SK-N-SH treated with all-trans-retinoic acid at 6 μM for 48 hours (cell line): ENCODE data around the gene PDE1A.

Experiments used
- ATAC-seq: fragments of 200-7000 bp; cut with Tn5 transposase; 3 replicates; pipeline ENCODE4 v1.9.1; 2020; ENCODE audit warnings: mild to moderate bottlenecking, moderate library complexity
- ARNTL ChIP-seq: fragments of 450-650 bp; formaldehyde crosslinking; IDR thresholded peaks from 2 replicates; pipeline ENCODE4 v1.5.0; 2020; ENCODE audit warnings: low read depth, mild to moderate bottlenecking, moderate library complexity, borderline replicate concordance
- CREB5 ChIP-seq: fragments of 250-450 bp; sonication (Bioruptor Pico); IDR thresholded peaks from 2 replicates; pipeline ENCODE4 v1.5.1; 2020; ENCODE audit warnings: low read depth, mild to moderate bottlenecking, moderate library complexity
- CSRNP3 ChIP-seq: fragments of 250-450 bp; sonication (Bioruptor Pico); IDR thresholded peaks from 2 replicates; pipeline ENCODE4 v1.5.1; 2021; ENCODE audit warnings: mild to moderate bottlenecking, moderate library complexity
- ESRRG ChIP-seq: fragments of 250-450 bp; sonication (Bioruptor Pico); IDR thresholded peaks from 2 replicates; pipeline ENCODE4 v1.6.1; 2021; ENCODE audit warnings: mild to moderate bottlenecking
- GLIS3 ChIP-seq: fragments of 250-450 bp; sonication (Bioruptor Pico); IDR thresholded peaks from 2 replicates; pipeline ENCODE4 v1.5.0; 2020; ENCODE audit warnings: mild to moderate bottlenecking, moderate library complexity
- PATZ1 ChIP-seq: fragments of 250-450 bp; sonication (Bioruptor Pico); IDR thresholded peaks from 2 replicates; pipeline ENCODE4 v1.8.0; 2020; ENCODE audit warnings: mild to moderate bottlenecking, moderate library complexity, borderline replicate concordance
- POU6F1 ChIP-seq: fragments of 250-450 bp; sonication (Bioruptor Pico); IDR thresholded peaks from 2 replicates; pipeline ENCODE4 v1.8.0; 2021; ENCODE audit warnings: low read depth, mild to moderate bottlenecking, moderate library complexity, borderline replicate concordance
- PPARA ChIP-seq: fragments of 250-450 bp; sonication (Bioruptor Pico); IDR thresholded peaks from 2 replicates; pipeline ENCODE4 v1.5.0; 2020; ENCODE audit warnings: mild to moderate bottlenecking, borderline replicate concordance
- RARB ChIP-seq: fragments of 250-450 bp; sonication (Bioruptor Pico); IDR thresholded peaks from 2 replicates; pipeline ENCODE4 v1.8.0; 2021; ENCODE audit warnings: mild to moderate bottlenecking, moderate library complexity
- SNAI2 ChIP-seq: fragments of 250-450 bp; sonication (Bioruptor Pico); IDR thresholded peaks from 2 replicates; pipeline ENCODE4 v1.5.0; 2020; ENCODE audit warnings: mild to moderate bottlenecking, moderate library complexity
- TCF4 ChIP-seq: fragments of 250-450 bp; sonication (Bioruptor Pico); IDR thresholded peaks from 2 replicates; pipeline ENCODE4 v1.8.0; 2021; ENCODE audit warnings: mild to moderate bottlenecking, moderate library complexity, borderline replicate concordance
- TOX ChIP-seq: fragments of 250-450 bp; sonication (Bioruptor Pico); IDR thresholded peaks from 2 replicates; pipeline ENCODE4 v1.8.0; 2021; ENCODE audit warnings: mild to moderate bottlenecking, moderate library complexity, borderline replicate concordance
- TSHZ2 ChIP-seq: fragments of 250-450 bp; sonication (Bioruptor Pico); IDR thresholded peaks from 2 replicates; pipeline ENCODE4 v1.5.0; 2020; ENCODE audit warnings: mild to moderate bottlenecking, moderate library complexity
- ZC3H10 ChIP-seq: fragments of 250-450 bp; sonication (Bioruptor Pico); IDR thresholded peaks from 2 replicates; pipeline ENCODE4 v1.5.1; 2021; ENCODE audit warnings: mild to moderate bottlenecking, moderate library complexity
- ZFP3 ChIP-seq: fragments of 250-450 bp; sonication (Bioruptor Pico); IDR thresholded peaks from 2 replicates; pipeline ENCODE4 v1.5.0; 2020; ENCODE audit warnings: mild to moderate bottlenecking, moderate library complexity
- ZNF565 ChIP-seq: fragments of 450-650 bp; formaldehyde crosslinking; conservative IDR thresholded peaks from 2 replicates; pipeline ENCODE4 v1.5.0; 2020; ENCODE audit warnings: low read depth, mild to moderate bottlenecking, moderate library complexity
- ZNF70 ChIP-seq: fragments of 450-650 bp; formaldehyde crosslinking; IDR thresholded peaks from 2 replicates; pipeline ENCODE4 v1.5.0; 2020; ENCODE audit warnings: mild to moderate bottlenecking, moderate library complexity
- ZNF8 ChIP-seq: fragments of 450-650 bp; formaldehyde crosslinking; IDR thresholded peaks from 2 replicates; pipeline ENCODE4 v1.5.0; 2020; ENCODE audit warnings: mild to moderate bottlenecking, moderate library complexity

The PDE1A gene

GRCh38 chr2:182193291-182193690 lies 233.5 kb downstream of the PDE1A start (continued):
- TF ChIP-seq POU6F1 (CRISPR knock-in tag): no peak

GRCh38 chr2:182191061-182191460 lies 235.8 kb downstream of the PDE1A start:
- ATAC-seq: no peak
- TF ChIP-seq TSHZ2 (CRISPR knock-in tag) (no peak), ZNF565 (CRISPR knock-in tag) (no peak), ESRRG (CRISPR knock-in tag) (no peak), CREB5 (no peak), TCF4 (CRISPR knock-in tag) (no peak), ZNF8 (no peak), GLIS3 (CRISPR knock-in tag) (no peak), PATZ1 (CRISPR knock-in tag) (no peak), ARNTL (CRISPR knock-in tag) (no peak), ZNF70 (CRISPR knock-in tag) (no peak)

GRCh38 chr2:182187130-182187529 lies 239.7 kb downstream of the PDE1A start:
- ATAC-seq: no peak
- TF ChIP-seq ZNF8 (no peak), RARB (CRISPR knock-in tag) (no peak), SNAI2 (no peak), ZNF565 (CRISPR knock-in tag) (no peak), CSRNP3 (CRISPR knock-in tag) (no peak), TCF4 (CRISPR knock-in tag) (no peak), GLIS3 (CRISPR knock-in tag) (no peak), PPARA (CRISPR knock-in tag) (no peak), ZFP3 (CRISPR knock-in tag) (no peak), ZNF70 (CRISPR knock-in tag) (no peak), ZC3H10 (CRISPR knock-in tag) (no peak), TSHZ2 (CRISPR knock-in tag) (no peak), CREB5 (no peak), TOX (CRISPR knock-in tag) (no peak)
